ENCODE measurements around the gene CCDC85C. TPM values are rescaled to one million over a fixed set of nuclear protein-coding genes. Genes with fewer than 3 reads are reported as not detected.
A peak's percentile ranks its signal among the peaks of the same experiment; 100 is the strongest.

The CCDC85C gene
- total and polyA plus RNA-seq, 7 donors: 1.8 to 21.0 (median 7.9) TPM

DNA sequence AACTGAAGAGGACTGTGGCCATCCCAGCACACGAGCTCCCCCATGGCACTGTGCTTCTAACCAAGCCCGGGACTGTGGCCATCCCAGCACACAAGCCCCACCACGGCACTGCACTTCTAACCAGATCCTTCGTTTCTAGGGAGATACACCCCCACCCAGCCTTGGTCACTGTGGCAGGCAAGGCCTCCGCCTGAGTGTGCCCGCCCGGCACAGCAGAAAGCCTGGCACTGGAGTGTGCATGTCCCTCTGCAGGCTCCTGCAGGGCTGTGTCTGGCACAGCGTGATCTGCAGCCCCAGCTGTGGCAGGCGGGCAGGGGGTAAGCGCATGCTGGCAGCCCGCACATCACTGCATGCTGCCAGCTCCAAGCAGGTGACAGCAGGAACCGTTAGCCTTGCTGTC is 49.8 kb downstream of the CCDC85C start:
- Histone ChIP-seq H3K4me3 (no peak overlapping the region), H3K9me3 (no peaks in the 10 kb centered on the region), H3K4me1 (no peaks in the 10 kb centered on the region), H3K27ac (no peak overlapping the region), H3K27me3 (ENCODE audit: insufficient read depth in 3 of 3, low read length in 2 of 3) (no peaks in the 10 kb centered on the region), H3K36me3 (ENCODE audit: insufficient read depth in 1 of 2, low read depth in 1 of 2) (no peaks in the 10 kb centered on the region)
- WGBS, 3 donors: 57 to 72% (median 61%) methylated on average over 12 of the region's 12 CpGs
- DNase-seq (no peak), ATAC-seq (peak in 1 of 4 donors; percentile 19)
- TF ChIP-seq, protein P1, sequence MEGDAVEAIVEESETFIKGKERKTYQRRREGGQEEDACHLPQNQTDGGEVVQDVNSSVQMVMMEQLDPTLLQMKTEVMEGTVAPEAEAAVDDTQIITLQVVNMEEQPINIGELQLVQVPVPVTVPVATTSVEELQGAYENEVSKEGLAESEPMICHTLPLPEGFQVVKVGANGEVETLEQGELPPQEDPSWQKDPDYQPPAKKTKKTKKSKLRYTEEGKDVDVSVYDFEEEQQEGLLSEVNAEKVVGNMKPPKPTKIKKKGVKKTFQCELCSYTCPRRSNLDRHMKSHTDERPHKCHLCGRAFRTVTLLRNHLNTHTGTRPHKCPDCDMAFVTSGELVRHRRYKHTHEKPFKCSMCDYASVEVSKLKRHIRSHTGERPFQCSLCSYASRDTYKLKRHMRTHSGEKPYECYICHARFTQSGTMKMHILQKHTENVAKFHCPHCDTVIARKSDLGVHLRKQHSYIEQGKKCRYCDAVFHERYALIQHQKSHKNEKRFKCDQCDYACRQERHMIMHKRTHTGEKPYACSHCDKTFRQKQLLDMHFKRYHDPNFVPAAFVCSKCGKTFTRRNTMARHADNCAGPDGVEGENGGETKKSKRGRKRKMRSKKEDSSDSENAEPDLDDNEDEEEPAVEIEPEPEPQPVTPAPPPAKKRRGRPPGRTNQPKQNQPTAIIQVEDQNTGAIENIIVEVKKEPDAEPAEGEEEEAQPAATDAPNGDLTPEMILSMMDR (IDR thresholded peaks at IDR 0.05): no peak
- intact Hi-C loops (cut with DNase I): no loop called here

DNA sequence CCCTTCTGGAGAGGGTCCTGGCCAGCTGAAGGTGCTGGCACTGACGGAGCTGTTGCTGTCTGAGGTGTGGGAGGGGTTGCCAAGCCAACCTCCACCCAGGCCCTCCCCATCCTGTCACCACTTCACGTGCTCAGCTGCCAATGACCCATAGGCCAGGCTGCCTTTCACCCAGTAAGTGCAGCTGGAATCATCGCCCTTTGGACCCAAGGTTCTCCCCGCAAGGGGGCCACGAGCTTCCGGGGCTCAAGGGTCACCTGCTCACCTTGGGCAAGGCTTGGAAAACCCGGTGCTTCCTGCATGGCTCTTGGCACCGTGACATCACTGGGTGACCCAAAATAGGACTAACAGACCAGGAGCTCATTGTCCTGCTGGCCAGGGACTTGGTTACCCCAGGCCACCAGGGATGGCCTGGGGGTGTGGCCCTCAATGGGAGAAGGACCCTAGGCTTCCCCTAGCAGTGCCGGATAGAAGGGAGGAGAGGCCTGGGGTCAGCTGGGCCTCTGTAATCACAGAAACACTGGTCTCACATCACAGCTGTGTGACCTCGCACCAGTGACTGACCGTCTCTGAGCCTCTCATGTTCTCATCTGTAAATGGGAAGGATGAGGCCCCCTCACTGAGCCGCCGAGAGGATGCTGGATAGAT is 51.3 kb downstream of the CCDC85C start:
- intact Hi-C loops (cut with DNase I): no loop called here
- Histone ChIP-seq H3K4me3 (no peak overlapping the region), H3K36me3 (ENCODE audit: insufficient read depth in 1 of 2, low read depth in 1 of 2) (no peaks in the 10 kb centered on the region), H3K9me3 (no peaks in the 10 kb centered on the region), H3K27ac (no peak overlapping the region), H3K27me3 (ENCODE audit: insufficient read depth in 3 of 3, low read length in 2 of 3) (no peaks in the 10 kb centered on the region), H3K4me1 (no peaks in the 10 kb centered on the region)
- 65 to 80% (median 74%) methylated on average over 13 of the region's 13 CpGs for WGBS, 3 donors
- TF ChIP-seq, protein P1 (IDR thresholded peaks at IDR 0.05): no peak
- ATAC-seq (no peak), DNase-seq (no peak)

DNA sequence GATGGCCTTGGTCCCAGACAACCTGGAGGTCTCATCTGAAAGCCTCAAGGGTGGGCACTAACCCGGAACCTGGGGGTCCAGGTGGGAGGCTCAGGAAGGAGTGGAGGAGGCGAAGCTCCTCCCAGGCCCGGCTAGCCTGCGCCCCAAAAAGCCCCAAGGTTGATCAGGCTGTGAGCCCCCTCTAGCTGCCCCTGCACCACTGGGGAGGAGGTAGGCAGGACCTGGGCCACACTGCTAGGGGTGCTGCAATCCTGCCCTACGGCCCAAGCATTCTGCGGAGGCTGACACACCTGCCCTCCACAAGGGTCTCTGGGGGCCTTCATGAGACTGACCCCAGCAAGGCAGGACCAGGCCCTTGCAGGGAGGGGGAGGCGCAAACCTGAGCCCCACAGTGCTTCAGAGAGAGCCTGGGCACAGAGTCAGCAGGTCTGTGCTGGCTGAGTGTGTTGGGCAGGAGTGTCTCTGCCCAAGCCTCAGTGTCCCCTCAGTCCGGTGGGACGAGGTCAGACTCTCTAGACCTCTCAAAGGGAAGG is 51.9 kb downstream of the CCDC85C start:
- Histone ChIP-seq H3K27ac (no peak overlapping the region), H3K4me1 (no peaks in the 10 kb centered on the region), H3K9me3 (no peaks in the 10 kb centered on the region), H3K36me3 (ENCODE audit: insufficient read depth in 1 of 2, low read depth in 1 of 2) (no peaks in the 10 kb centered on the region), H3K27me3 (ENCODE audit: insufficient read depth in 3 of 3, low read length in 2 of 3) (no peaks in the 10 kb centered on the region), H3K4me3 (no peak overlapping the region)
- 76 to 89% (median 85%) methylated on average over 8 to 9 of the region's 9 CpGs for WGBS, 3 donors
- intact Hi-C loops (cut with DNase I): no loop called here
- ATAC-seq: peak in 1 of 4 donors; percentile 16
- no peak for DNase-seq
- TF ChIP-seq, protein P1 (IDR thresholded peaks at IDR 0.05): no peak

DNA sequence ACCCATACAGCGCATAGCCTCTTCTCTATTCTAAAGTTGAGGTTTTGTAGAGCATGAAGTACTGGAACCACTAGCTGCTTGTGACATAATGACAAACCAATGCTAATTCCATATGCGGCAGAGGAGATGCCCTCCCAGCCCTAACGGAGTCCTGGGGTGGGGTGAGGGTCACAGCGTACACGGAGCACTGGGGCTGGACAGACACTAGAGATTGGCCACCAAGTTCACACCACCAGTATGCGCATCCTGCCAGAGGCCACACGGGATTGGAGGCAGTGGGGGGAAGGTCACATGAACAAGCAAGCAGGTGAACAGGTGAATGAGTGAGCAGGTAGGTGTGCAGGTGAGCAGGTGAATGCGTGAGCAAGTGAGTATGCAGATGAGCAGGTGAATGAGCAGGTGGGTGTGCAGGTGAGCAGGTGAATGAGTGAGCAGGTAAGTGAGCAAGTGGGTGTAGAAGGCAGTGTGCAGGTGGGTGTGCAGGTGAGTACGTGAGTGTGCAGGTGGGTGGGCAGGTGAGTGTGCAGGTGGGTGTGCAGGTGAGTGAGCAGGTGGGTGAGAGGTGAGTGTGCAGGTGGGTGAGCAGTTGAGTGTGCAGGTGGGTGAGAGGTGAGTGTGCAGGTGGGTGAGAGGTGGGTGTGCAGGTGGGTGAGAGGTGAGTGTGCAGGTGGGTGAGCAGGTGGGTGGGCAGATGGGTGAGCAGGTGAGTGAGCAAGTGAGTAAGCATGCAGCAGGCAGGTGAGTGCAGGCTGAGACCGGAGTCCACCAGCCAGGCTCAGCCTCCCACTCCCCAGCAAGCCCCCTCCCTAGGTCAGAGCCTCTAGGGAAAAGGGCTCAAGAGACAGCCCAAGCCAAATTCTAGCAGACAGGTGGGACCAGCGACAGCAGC is 52.7 kb downstream of the CCDC85C start:
- Histone ChIP-seq H3K27ac (no peak overlapping the region), H3K4me3 (no peak overlapping the region), H3K27me3 (ENCODE audit: insufficient read depth in 3 of 3, low read length in 2 of 3) (no peaks in the 10 kb centered on the region), H3K9me3 (no peaks in the 10 kb centered on the region), H3K4me1 (no peaks in the 10 kb centered on the region), H3K36me3 (ENCODE audit: insufficient read depth in 1 of 2, low read depth in 1 of 2) (no peaks in the 10 kb centered on the region)
- DNase-seq (no peak), ATAC-seq (no peak)
- intact Hi-C loops (cut with DNase I): no loop called here
- TF ChIP-seq, protein P1 (IDR thresholded peaks at IDR 0.05): no peak
- WGBS, 3 donors: 54 to 78% (median 73%) methylated on average over 11 of the region's 11 CpGs
